GM19193 (cell line): ENCODE data around the gene CELF6.

Experiments
- POLR2A ChIP-seq: IDR thresholded peaks from 4 replicates; pipeline ENCODE4 v1.6.1; 2011; ENCODE audit not compliant: insufficient read depth, insufficient read length; ENCODE audit errors: extremely low read depth

The CELF6 gene

GRCh38 chr15:72249142-72249810, 70.7 kb downstream of the CELF6 start:
- no peak for TF ChIP-seq POLR2A

DNA sequence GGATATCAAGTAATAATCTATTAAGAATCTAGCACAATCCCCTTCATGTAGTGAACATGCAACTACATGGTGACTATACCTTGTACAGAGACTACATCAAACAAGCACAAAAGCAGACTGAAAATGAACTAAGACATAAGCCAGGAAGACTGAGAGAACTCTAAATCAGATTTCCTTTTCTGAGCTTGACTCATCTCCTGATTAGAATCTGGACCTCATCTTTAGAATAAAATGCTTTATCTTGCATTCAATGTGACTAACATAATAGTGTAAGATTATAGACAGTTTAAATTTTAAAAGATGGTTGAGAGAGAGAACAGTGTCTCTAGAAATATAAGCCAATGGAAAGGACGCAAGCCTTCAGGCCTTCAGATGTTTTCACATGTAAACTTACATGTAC, 71.4 kb downstream of the CELF6 start:
- TF ChIP-seq POLR2A, result no peak

DNA sequence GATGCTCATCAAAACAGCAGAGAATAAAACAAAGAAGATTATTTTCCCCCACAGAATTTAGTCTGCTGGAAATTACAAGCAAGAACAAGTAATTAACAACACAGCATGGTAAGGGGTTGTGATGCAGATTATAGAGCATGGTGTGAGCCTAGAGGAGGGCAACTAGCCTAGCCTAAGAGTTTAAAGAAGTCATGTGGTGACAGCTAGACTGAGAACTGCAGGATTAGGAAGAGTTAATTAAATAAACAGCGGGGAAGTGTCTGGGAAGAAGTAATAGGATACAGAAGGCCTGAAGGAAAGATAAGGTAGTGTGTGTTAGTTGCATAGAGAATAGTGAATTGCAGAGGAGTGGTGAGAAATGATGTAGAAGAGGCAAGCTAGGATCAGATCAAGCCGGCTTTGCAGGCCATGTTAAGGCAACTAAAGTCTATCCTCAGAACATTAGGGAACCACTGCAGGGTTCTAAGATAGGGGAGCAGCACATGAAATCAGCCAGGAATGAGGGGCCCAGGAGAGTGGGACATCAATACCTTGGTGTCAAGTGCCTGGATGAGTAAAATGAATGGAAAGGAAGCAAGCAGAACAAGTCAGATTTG, 77.1 kb downstream of the CELF6 start:
- no peak for TF ChIP-seq POLR2A

DNA sequence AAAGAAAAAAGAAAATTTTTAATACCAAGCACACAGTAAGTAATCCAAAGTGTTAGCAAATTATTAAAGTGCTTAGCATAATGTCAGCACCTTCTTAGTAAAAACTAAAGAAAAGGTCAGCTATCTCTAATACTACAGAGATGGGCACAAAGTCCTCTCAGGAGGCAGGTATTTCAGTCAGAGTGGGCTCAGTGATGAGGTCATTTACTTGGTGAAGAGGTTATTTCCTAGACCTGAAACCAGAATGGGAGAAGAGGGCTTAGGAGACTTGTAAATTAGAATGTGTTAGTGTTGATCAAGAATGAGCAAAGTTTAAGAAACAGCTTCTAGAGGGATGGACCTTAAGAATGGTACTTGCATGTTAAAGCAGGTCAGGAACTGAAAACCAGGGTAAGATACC, 80.3 kb downstream of the CELF6 start:
- TF ChIP-seq POLR2A, result no peak

GRCh38 chr15:72238586-72238985, 81.4 kb downstream of the CELF6 start:
- TF ChIP-seq POLR2A, result no peak

- no peak for TF ChIP-seq POLR2A
Measured at GRCh38 chr15:72237853-72238224, 82.1 kb downstream of the CELF6 start.

DNA sequence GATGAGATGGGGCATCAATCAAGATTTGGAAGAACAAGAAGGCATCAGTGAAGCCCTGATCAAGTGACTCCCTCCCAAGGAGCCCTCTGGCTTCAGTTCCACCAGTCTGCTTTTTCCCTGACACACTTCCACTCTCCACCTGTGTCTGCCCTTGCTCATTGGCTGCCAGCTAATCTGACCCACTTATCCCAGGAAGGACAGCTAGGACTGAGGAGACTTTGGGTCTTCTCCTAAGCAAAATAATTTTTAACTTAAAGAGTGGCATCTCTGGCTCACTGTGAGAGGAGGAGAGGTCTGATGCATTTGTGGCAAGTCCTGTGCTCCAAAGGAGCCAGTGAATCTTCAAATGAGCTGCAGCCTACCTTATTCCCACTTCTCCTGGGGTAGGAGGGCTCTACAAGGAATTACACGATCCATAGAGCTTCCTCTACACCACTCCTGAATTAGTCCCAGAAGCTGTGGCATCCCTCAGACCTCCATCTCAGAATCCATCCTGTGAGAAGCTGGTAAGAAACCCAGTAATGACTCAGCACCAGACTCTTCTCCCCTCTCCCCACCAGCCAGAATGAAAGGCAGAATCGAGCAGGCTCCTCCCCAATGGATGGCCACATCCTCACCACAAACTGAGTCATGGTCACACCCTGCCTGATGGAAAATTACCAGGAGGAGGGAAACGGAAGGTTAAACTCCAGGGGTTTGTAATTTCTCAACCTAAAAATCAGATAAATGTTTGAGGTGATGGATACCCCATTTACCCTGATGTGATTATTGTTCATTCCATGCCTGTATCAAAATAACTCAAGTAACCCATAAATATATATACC, 82.7 kb downstream of the CELF6 start:
- peak; percentile 29 for TF ChIP-seq POLR2A

GRCh38 chr15:72236381-72237003, 83.5 kb downstream of the CELF6 start:
- no peak for TF ChIP-seq POLR2A

DNA sequence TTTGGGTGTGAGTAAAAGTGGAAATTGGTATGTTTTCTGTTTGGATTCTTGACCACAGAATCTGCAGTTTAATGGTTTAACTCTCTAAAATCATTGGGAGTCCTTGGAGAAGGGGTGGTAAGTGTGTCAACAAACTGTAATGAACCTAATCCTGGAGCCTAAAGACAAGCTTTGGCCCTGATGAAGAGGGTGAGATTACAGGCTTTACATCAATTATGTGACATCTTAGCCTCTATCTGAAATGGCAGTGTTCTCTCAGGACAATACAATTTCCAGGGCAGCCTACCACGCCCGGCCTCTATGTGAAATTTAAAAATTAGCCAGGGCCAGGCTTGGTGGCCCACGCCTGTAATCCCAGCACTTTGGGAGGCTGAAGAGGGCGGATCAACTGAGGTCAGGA, 84.7 kb downstream of the CELF6 start:
- TF ChIP-seq POLR2A, result no peak
